ENCODE results near the gene FAM168A. TPM values are rescaled to one million over a fixed set of nuclear protein-coding genes. Genes with fewer than 3 reads are reported as not detected.

The FAM168A gene
- total RNA-seq, 4 donors from 2014 or later, result 17.7 to 40.1 (median 22.2) TPM

Other genes with a start within 250 kb of the FAM168A start
- 10 to 100 TPM in 1 of 4 donors, 1 to 10 TPM in 3; 1.9 to 11.2 (median 4.2) TPM for gene RELT, start 221.7 kb downstream of the FAM168A start, total RNA-seq
- 10 to 100 TPM in 1 of 4 donors, 1 to 10 TPM in 3; 4.7 to 12.5 (median 6.3) TPM for gene PLEKHB1, start 48.5 kb upstream of the FAM168A start, total RNA-seq
- 100 to 1,000 TPM in 3 of 4 donors, 10 to 100 TPM in 1; 89.7 to 182 (median 113) TPM for gene RAB6A, start 163.0 kb upstream of the FAM168A start, total RNA-seq
- 10 to 100 TPM; 10.5 to 24.4 (median 15.4) TPM for gene MRPL48, start 189.8 kb upstream of the FAM168A start, total RNA-seq